KMS-11 (cell line): ENCODE data around the gene HCK.

ENCODE experiments used
- H2AFZ ChIP-seq: fragments of 200-600 bp; sonication (generic); 2 replicates; pipeline ENCODE4 v1.6.1; 2016; ENCODE audit warnings: antibody characterized with exemption, mixed run types, low read depth
- H3K27ac ChIP-seq: fragments of 200-600 bp; sonication (generic); 2 replicates; pipeline ENCODE4 v1.6.1; 2016; ENCODE audit warnings: mild to moderate bottlenecking, mixed run types
- H3K27me3 ChIP-seq: fragments of 200-600 bp; sonication (generic); 2 replicates; pipeline ENCODE4 v1.6.1; 2017; ENCODE audit warnings: mild to moderate bottlenecking, low read depth, mixed run types, moderate library complexity; ENCODE audit not compliant: insufficient read depth
- H3K36me3 ChIP-seq: fragments of 200-600 bp; sonication (generic); 2 replicates; pipeline ENCODE4 v1.6.1; 2017; ENCODE audit warnings: mild to moderate bottlenecking, mixed run types; ENCODE audit not compliant: insufficient read depth
- H3K4me1 ChIP-seq: fragments of 200-600 bp; sonication (generic); 2 replicates; pipeline ENCODE4 v1.6.1; 2016; ENCODE audit warnings: mild to moderate bottlenecking, low read depth, mixed run types; ENCODE audit not compliant: poor library complexity, severe bottlenecking
- H3K4me2 ChIP-seq: fragments of 200-600 bp; sonication (generic); 2 replicates; pipeline ENCODE4 v1.7.0; 2016; ENCODE audit warnings: mild to moderate bottlenecking, mixed run types
- H3K4me3 ChIP-seq: fragments of 200-600 bp; sonication (generic); IDR thresholded peaks from 2 replicates; pipeline ENCODE4 v1.6.1; 2017; ENCODE audit warnings: low read depth, low read length, mixed read lengths; ENCODE audit not compliant: insufficient read depth
- H3K79me2 ChIP-seq: fragments of 200-600 bp; sonication (generic); 2 replicates; pipeline ENCODE4 v1.6.1; 2016; ENCODE audit warnings: low read depth, mixed run types; ENCODE audit not compliant: insufficient read depth
- H3K9ac ChIP-seq: fragments of 200-600 bp; sonication (generic); 2 replicates; pipeline ENCODE4 v1.6.1; 2016; ENCODE audit warnings: mild to moderate bottlenecking, mixed run types
- H4K20me1 ChIP-seq: fragments of 200-600 bp; sonication (generic); 2 replicates; pipeline ENCODE4 v1.6.1; 2016; ENCODE audit warnings: mild to moderate bottlenecking, mixed run types; ENCODE audit not compliant: insufficient read depth
- TF ChIP-seq, protein P1 (sequence below): fragments of 200-600 bp; sonication (generic); conservative IDR thresholded peaks from 2 replicates; pipeline ENCODE4 v1.6.1; 2017; ENCODE audit warnings: low read depth, mild to moderate bottlenecking, antibody characterized with exemption, low read length, moderate library complexity, mixed read lengths

HCK gene

GRCh38 chr20:32018269-32019155, 33.5 kb upstream of the HCK start:
- Histone ChIP-seq H3K4me3 (no peak overlapping the region), H2AFZ (peak overlapping the region; percentile 80), H3K27ac (no peak overlapping the region), H3K27me3 (peaks cover 49% of the 10 kb centered on the region), H3K79me2 (no peaks in the 10 kb centered on the region), H3K9ac (no peak overlapping the region; the same call in 1 of the 2 replicates), H3K4me1 (peaks cover 7% of the 10 kb centered on the region), H3K36me3 (no peaks in the 10 kb centered on the region), H4K20me1 (no peaks in the 10 kb centered on the region), H3K4me2 (peak overlapping the region; percentile 77)
- TF ChIP-seq, protein P1, sequence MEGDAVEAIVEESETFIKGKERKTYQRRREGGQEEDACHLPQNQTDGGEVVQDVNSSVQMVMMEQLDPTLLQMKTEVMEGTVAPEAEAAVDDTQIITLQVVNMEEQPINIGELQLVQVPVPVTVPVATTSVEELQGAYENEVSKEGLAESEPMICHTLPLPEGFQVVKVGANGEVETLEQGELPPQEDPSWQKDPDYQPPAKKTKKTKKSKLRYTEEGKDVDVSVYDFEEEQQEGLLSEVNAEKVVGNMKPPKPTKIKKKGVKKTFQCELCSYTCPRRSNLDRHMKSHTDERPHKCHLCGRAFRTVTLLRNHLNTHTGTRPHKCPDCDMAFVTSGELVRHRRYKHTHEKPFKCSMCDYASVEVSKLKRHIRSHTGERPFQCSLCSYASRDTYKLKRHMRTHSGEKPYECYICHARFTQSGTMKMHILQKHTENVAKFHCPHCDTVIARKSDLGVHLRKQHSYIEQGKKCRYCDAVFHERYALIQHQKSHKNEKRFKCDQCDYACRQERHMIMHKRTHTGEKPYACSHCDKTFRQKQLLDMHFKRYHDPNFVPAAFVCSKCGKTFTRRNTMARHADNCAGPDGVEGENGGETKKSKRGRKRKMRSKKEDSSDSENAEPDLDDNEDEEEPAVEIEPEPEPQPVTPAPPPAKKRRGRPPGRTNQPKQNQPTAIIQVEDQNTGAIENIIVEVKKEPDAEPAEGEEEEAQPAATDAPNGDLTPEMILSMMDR = 0 out of 2 replicates have a peak, but pooled peaks have one; percentile 0

DNA sequence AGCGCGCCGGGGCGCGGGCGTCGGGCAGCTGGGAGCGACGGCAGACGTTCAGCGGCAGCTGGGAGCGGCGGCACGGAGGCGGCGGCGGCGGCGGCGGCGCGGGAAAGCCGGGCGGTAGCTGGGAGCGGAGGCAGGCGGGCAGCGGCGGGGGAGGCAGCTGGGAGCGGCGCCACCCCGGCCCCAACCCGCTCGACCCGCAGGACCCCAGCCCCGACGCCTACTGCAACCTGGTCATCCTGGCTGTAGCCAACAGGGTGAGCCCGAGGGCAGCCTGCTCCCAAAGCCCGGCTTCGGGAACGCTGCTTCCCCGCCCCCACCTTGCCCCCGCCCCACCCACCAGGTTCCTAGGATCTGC, 32.9 kb upstream of the HCK start:
- Histone ChIP-seq H3K4me2 (peak overlapping the region; percentile 92), H3K4me3 (no peak overlapping the region), H3K4me1 (peaks cover 7% of the 10 kb centered on the region), H3K27ac (no peak overlapping the region), H3K79me2 (no peaks in the 10 kb centered on the region), H3K27me3 (peaks cover 55% of the 10 kb centered on the region), H3K36me3 (no peaks in the 10 kb centered on the region), H4K20me1 (no peaks in the 10 kb centered on the region), H2AFZ (peak overlapping the region; percentile 68), H3K9ac (no peak overlapping the region)
- TF ChIP-seq, protein P1 = no peak

DNA sequence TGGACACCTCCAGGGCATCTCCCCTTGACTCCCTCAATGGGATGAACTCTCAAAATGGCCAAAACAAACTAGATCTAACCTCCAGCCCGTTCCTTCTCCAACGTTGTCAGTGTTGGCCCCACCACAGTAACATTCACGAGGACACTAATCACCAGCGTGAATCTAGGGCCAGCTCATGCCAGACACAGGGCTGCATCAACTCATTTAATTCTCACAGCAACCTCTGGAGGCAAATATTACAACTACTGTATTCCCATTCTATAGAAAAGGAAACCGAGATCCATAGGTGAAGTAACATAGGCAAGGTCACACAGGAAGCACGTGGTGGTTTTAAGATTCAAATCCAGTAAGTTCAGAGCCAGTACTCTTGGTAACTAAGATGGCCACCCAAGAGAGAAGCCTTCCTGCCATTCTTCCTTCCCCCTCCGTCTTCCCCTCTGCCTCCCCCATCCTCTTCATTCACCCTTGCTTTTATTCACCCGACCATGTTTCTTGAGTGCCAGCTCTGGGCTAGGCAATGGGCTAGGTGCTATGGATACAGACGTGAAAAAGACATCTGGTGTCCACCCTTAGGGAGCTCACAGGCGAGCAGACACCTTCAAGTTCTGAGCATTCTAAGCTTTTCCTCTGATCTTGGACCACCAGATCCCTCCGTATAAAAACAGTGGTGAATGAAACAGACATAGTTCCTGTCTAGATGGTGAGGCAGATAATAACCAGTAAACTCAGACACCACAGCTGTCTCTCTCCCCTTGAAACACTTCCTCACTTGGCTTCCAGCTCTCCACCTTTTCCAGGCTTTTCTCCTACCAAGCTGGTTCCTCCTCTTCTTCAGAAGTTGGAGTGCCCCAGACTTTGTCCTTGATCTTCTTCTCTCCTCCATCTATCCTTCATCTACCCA, 32.2 kb upstream of the HCK start:
- Histone ChIP-seq H3K36me3 (no peaks in the 10 kb centered on the region), H3K4me2 (peak overlapping the region; percentile 92), H3K4me1 (peaks cover 7% of the 10 kb centered on the region), H2AFZ (peak overlapping the region; percentile 68), H3K27me3 (peaks cover 57% of the 10 kb centered on the region), H3K9ac (no peak overlapping the region), H3K79me2 (no peaks in the 10 kb centered on the region), H3K4me3 (no peak overlapping the region), H4K20me1 (no peaks in the 10 kb centered on the region), H3K27ac (no peak overlapping the region)
- TF ChIP-seq, protein P1 = no peak

DNA sequence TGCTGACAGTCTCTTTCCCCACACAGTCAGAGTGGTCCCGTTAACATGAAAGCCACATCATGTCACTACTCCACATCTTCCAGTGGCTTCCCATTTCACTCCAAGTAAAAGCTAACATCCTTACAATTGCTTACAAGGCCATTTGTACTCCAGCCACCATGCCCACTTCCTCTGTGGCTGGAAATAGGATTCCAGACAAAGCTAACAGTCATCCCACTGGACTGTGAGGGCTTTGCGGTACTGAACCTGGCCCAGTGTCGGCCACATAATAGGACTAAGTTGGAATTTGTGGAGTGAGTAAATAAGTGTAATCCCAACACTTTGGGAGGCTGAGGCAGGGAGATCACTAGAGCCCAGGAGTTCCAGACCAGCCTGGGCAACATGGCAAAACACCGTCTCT, 31.0 kb upstream of the HCK start:
- no peak overlapping the region for H3K9ac ChIP-seq
- no peak overlapping the region for H3K4me2 ChIP-seq
- TF ChIP-seq, protein P1 = no peak
- peaks cover 7% of the 10 kb centered on the region for H3K4me1 ChIP-seq
- peaks cover 64% of the 10 kb centered on the region for H3K27me3 ChIP-seq
- no peak overlapping the region for H2AFZ ChIP-seq
- no peaks in the 10 kb centered on the region for H4K20me1 ChIP-seq
- H3K79me2 ChIP-seq = no peaks in the 10 kb centered on the region
- no peak overlapping the region for H3K27ac ChIP-seq
- H3K36me3 ChIP-seq = no peaks in the 10 kb centered on the region
- no peak overlapping the region for H3K4me3 ChIP-seq
